ENCODE data around the gene MLEC.

MLEC gene

GRCh38 chr12:120750806-120751205 lies 63.9 kb downstream of the MLEC start:
- DNase-seq = no peak

- no peak for DNase-seq
Observed at GRCh38 chr12:120751389-120751788, 64.4 kb downstream of the MLEC start.

All from NCI-H345 (cell line).